ENCODE data around the gene TMEM179. TPM values are rescaled to one million over a fixed set of nuclear protein-coding genes. Genes with fewer than 3 reads are reported as not detected.

The TMEM179 gene
- total RNA-seq, 6 donors from 2014 or later, result not detected

DNA sequence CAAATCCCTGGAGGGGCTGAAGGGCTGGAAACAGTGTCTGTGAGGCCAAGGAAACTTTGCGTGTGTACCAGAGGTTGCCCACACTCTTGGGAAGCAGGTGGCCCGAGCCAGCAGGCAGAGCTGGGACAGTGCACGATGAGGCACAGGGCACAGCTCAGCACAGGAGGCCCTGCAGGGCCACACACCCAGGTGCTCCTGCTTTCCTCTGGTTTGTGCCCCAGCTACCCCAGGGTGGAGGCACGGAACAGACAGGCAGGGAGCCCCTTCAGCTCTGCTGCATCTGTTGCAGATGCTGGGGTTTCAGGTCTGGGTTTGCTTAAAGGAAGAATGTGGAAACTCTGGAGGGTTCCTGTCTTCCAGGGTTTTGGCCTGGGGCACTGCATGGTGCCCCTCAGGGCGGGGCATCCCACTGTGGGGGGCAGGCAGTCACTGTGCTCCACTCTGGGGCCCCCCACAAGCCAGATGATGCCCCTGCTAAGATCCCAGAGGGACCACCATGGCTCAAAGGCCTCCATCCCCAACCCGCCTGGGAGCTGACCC, 8.6 kb downstream of the TMEM179 start:
- Histone ChIP-seq H3K4me1 (no peaks in the 10 kb centered on the region), H3K27ac (no peak overlapping the region), H3K27me3 (no peaks in the 10 kb centered on the region), H3K4me3 (no peak overlapping the region), H3K9me3 (no peaks in the 10 kb centered on the region), H3K36me3 (no peaks in the 10 kb centered on the region)
- WGBS, 2 donors, result 79 to 80% methylated on average over 5 to 6 of the region's 6 CpGs
- DNase-seq (peak in 1 of 2 donors; percentile 39), ATAC-seq (ENCODE audit: low FRiP score in 2 of 2) (no peak)
- TF ChIP-seq POLR2AphosphoS5 (IDR thresholded peaks at IDR 0.05) (no peak), EP300 (IDR thresholded peaks at IDR 0.05) (no peak), POLR2A (IDR thresholded peaks at IDR 0.05) (no peak)
- TF ChIP-seq, protein P1, sequence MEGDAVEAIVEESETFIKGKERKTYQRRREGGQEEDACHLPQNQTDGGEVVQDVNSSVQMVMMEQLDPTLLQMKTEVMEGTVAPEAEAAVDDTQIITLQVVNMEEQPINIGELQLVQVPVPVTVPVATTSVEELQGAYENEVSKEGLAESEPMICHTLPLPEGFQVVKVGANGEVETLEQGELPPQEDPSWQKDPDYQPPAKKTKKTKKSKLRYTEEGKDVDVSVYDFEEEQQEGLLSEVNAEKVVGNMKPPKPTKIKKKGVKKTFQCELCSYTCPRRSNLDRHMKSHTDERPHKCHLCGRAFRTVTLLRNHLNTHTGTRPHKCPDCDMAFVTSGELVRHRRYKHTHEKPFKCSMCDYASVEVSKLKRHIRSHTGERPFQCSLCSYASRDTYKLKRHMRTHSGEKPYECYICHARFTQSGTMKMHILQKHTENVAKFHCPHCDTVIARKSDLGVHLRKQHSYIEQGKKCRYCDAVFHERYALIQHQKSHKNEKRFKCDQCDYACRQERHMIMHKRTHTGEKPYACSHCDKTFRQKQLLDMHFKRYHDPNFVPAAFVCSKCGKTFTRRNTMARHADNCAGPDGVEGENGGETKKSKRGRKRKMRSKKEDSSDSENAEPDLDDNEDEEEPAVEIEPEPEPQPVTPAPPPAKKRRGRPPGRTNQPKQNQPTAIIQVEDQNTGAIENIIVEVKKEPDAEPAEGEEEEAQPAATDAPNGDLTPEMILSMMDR (IDR thresholded peaks at IDR 0.05), result no peak

DNA sequence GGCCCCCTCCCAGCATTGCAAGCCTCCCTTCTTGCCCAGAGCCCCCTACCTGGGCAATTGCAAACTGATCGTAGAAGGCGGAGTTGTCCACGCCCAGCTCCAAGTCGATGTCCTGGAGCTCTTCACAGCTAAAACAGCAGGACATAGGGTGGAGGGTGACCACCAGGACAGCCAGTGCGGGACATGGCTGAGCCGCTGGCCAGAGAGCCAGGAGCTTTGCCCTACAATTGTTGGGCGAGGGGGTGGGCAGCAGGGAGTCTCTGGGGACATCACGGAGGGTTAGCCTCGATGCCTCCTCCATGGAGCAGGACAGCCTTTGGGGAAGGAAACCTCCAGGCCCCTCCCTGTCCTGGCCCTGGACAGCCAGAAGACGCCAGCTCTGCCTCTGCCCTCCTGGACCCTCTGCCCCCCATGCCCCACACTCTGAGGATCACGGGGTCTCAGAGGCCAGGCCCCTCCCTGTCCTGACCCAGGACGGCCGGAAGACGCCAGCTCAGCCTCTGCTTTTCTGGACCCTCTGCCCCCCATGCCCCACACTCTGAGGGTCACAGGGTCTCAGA, 9.4 kb downstream of the TMEM179 start:
- Histone ChIP-seq H3K4me1 (no peaks in the 10 kb centered on the region), H3K4me3 (no peak overlapping the region), H3K27me3 (no peaks in the 10 kb centered on the region), H3K9me3 (no peaks in the 10 kb centered on the region), H3K27ac (no peak overlapping the region), H3K36me3 (no peaks in the 10 kb centered on the region)
- peak in 1 of 2 donors; percentile 33 for DNase-seq
- TF ChIP-seq, protein P1 (IDR thresholded peaks at IDR 0.05), result no peak
- 77 to 87% methylated on average over 10 to 14 of the region's 14 CpGs for WGBS, 2 donors
- no peak for ATAC-seq (ENCODE audit: low FRiP score in 2 of 2)

DNA sequence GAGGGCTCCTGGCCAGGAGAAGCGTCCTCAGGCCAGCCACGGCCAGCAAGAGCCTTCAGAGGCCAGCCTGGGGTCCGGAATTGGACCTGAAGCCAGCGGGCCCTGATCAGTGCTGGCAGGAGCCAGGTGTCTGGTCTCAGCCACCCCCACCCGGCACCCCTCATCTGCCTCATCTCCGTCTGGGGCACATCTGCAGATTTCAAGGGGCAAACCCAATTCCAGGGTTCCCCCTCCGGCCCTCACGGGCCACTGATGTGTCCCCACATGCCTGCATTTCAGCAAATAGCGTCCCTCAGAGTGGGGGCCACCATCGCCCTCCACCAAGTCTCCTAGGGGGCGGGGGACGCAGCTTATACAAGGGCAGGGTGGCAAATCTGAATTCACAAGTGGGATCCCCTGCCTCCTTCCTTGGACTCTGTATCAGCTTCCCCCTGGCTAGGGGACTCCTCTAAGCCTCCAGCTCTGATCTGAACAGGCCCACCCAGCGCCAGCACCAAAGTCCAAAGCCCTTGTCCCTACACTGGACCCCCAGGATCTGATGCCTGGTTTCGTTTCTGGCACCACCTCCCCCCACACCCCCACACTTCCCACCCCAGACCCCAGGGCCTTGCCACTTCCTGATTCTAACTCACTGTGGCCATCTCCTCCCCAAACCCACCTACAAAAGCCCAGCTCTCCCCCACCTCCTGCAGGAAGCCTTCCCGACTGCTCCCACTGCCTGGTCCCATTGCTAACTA, 10.1 kb downstream of the TMEM179 start:
- Histone ChIP-seq H3K4me1 (no peaks in the 10 kb centered on the region), H3K9me3 (no peaks in the 10 kb centered on the region), H3K36me3 (no peaks in the 10 kb centered on the region), H3K4me3 (no peak overlapping the region), H3K27me3 (no peaks in the 10 kb centered on the region), H3K27ac (no peak overlapping the region)
- no peak for TF ChIP-seq POLR2AphosphoS5 (IDR thresholded peaks at IDR 0.05)
- TF ChIP-seq POLR2A (IDR thresholded peaks at IDR 0.05), result no peak
- TF ChIP-seq, protein P1 (IDR thresholded peaks at IDR 0.05), result no peak
- TF ChIP-seq EP300 (IDR thresholded peaks at IDR 0.05), result no peak
- WGBS, 2 donors, result 63 to 86% methylated on average over 3 to 15 of the region's 15 CpGs
- ATAC-seq (ENCODE audit: low FRiP score in 2 of 2) (no peak), DNase-seq (peak in 1 of 2 donors; percentile 44)

DNA sequence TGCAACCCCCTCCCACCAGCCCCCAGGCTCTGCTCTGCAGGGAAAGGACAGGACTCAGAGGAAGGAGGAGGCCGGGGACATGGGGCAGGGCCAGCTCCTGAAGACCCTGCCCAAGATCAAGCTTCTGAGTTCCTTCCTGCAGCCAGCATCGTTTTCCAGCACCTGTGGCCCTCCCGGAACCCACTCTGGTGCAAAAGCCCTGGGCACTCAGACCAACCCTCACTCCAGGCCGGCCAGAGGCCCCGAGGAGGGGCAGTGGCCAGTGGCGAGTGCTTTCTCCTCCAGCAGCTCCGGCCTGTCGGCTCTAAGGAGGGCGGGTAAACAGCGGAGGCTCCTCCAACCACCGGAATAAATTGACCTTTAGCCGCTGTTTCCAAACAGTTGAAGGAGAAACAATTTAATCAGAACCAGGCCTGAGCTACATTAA, 10.8 kb downstream of the TMEM179 start:
- H3K4me3 ChIP-seq, result no peak overlapping the region
- no peak overlapping the region for H3K27ac ChIP-seq
- peak in 1 of 2 donors; percentile 68 for DNase-seq
- ATAC-seq (ENCODE audit: low FRiP score in 2 of 2), result no peak
- H3K36me3 ChIP-seq, result no peaks in the 10 kb centered on the region
- WGBS, 2 donors, result 54 to 68% methylated on average over 12 of the region's 12 CpGs
- TF ChIP-seq POLR2A (IDR thresholded peaks at IDR 0.05) (no peak), POLR2AphosphoS5 (IDR thresholded peaks at IDR 0.05) (no peak), EP300 (IDR thresholded peaks at IDR 0.05) (no peak)
- H3K27me3 ChIP-seq, result no peaks in the 10 kb centered on the region
- H3K4me1 ChIP-seq, result no peaks in the 10 kb centered on the region
- no peaks in the 10 kb centered on the region for H3K9me3 ChIP-seq

DNA sequence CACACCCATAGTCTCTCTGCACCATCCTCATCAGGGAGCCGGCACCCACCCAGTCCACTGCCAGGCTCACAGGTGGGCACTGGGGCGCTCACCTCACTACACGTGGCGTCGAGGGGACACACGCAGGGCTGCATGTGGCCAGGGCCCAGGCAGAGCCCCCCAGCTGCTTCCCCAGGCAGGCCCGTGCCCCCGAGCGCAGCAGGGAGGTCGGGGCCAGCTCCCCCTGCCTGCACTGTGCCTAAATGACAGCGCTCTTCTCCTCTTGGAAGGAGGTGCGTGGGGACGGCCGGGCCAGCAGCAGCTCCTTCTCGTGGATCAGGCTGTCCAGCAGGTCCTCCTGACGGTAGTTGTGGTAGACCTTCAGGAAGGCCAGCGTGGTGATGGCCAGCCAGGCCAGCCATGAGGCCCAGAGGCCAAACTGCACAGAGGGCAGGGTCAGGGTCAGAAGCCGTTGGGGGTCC, 11.3 kb downstream of the TMEM179 start:
- DNase-seq (peak in 1 of 2 donors; percentile 75), ATAC-seq (ENCODE audit: low FRiP score in 2 of 2) (no peak)
- Histone ChIP-seq H3K4me1 (no peaks in the 10 kb centered on the region), H3K4me3 (no peak overlapping the region), H3K9me3 (no peaks in the 10 kb centered on the region), H3K36me3 (no peaks in the 10 kb centered on the region), H3K27ac (no peak overlapping the region), H3K27me3 (no peaks in the 10 kb centered on the region)
- TF ChIP-seq, protein P1 (IDR thresholded peaks at IDR 0.05), result no peak
- TF ChIP-seq POLR2AphosphoS5 (IDR thresholded peaks at IDR 0.05) (no peak), EP300 (IDR thresholded peaks at IDR 0.05) (no peak), POLR2A (IDR thresholded peaks at IDR 0.05) (no peak)
- 67% methylated on average over 18 of the region's 18 CpGs; no CpG with 5 or more reads in 1 of the 2 donors for WGBS, 2 donors

Data from upper lobe of left lung (tissue), 6 donors.